ENCODE data around the gene OTUB2. TPM values are rescaled to one million over a fixed set of nuclear protein-coding genes. Genes with fewer than 3 reads are reported as not detected.
A peak's percentile ranks its signal among the peaks of the same experiment; 100 is the strongest.

The OTUB2 gene
- polyA plus RNA-seq, 3 donors, result 0.25 to 0.95 (median 0.28) TPM

- no peak overlapping the region for H2AFZ ChIP-seq (ENCODE audit: insufficient read depth, low read depth, low read length, poor library complexity, severe bottlenecking)
- no peak for TF ChIP-seq CTCF (IDR thresholded peaks at IDR 0.05)
- no peak overlapping the region for H3K4me2 ChIP-seq (replicated peaks; ENCODE audit: extremely low read depth, low read length, poor library complexity, severe bottlenecking)
- no peak for DNase-seq
- no peaks in the 10 kb centered on the region for H3K79me2 ChIP-seq (ENCODE audit: insufficient read depth, low read length)
- Mint-ChIP-seq H3K36me3 (no peaks in the 10 kb centered on the region), H3K9me3 (peaks cover 0 to 7% (median 6%) of the 10 kb centered on the region in 7 donors), H3K4me1 (peaks cover 7% of the 10 kb centered on the region), H3K4me3 (no peak overlapping the region), H3K27ac (peak overlapping the region in 2 of 7 donors; percentile 26 to 64), H3K27me3 (ENCODE audit: low read depth in 3 of 3) (peaks cover 6 to 13% (median 7%) of the 10 kb centered on the region in 3 donors)
- H4K20me1 ChIP-seq (ENCODE audit: insufficient read depth, low read length), result no peaks in the 10 kb centered on the region
- intact Hi-C loops (cut with micrococcal nuclease), result no loop called here
- H3K4me3 ChIP-seq (replicated peaks in 1 of 3; ENCODE audit: low read depth in 2 of 3, low read length in 3 of 3), result no peak overlapping the region
- no peaks in the 10 kb centered on the region for H3K36me3 ChIP-seq (replicated peaks in 1 of 2; ENCODE audit: control insufficient read depth in 1 of 2, insufficient read depth in 2 of 2, low read length in 2 of 2)
- H3K9me3 ChIP-seq (replicated peaks in 1 of 2; ENCODE audit: control insufficient read depth in 1 of 2, insufficient read depth in 1 of 2, low read length in 2 of 2), result peaks cover 0 to 5% of the 10 kb centered on the region in 2 donors
- H3K4me1 ChIP-seq (ENCODE audit: control insufficient read depth in 1 of 2, insufficient read depth in 2 of 2, low read length in 2 of 2), result peaks cover 4 to 6% of the 10 kb centered on the region in 2 donors
- 98% methylated on average over 8 of the region's 9 CpGs for WGBS (ENCODE audit: insufficient coverage)
- H3K27ac ChIP-seq (ENCODE audit: low read depth in 1 of 2, low read length in 2 of 2), result no peak overlapping the region
- H3K27me3 ChIP-seq (ENCODE audit: control insufficient read depth in 2 of 2, insufficient read depth in 2 of 2, low read length in 2 of 2), result no peaks in the 10 kb centered on the region
- no peak overlapping the region for H3K9ac ChIP-seq (ENCODE audit: insufficient read depth, low read length, poor library complexity, severe bottlenecking)
Measured at GRCh38 chr14:93981316-93982229, 44.6 kb upstream of the OTUB2 start.

GRCh38 chr14:93982230-93983007 is 43.7 kb upstream of the OTUB2 start:
- intact Hi-C loops (cut with micrococcal nuclease), result no loop called here
- peaks cover 4 to 11% (median 8%) of the 10 kb centered on the region in 3 donors for H3K27me3 Mint-ChIP-seq (ENCODE audit: low read depth in 3 of 3)

More at GRCh38 chr14:93982230-93983007, 43.7 kb upstream of the OTUB2 start:
- Histone ChIP-seq H4K20me1 (ENCODE audit: insufficient read depth, low read length) (no peaks in the 10 kb centered on the region), H3K36me3 (replicated peaks in 1 of 2; ENCODE audit: control insufficient read depth in 1 of 2, insufficient read depth in 2 of 2, low read length in 2 of 2) (no peaks in the 10 kb centered on the region), H3K27me3 (ENCODE audit: control insufficient read depth in 2 of 2, insufficient read depth in 2 of 2, low read length in 2 of 2) (no peaks in the 10 kb centered on the region), H3K4me1 (ENCODE audit: control insufficient read depth in 1 of 2, insufficient read depth in 2 of 2, low read length in 2 of 2) (no peaks in the 10 kb centered on the region), H3K9me3 (replicated peaks in 1 of 2; ENCODE audit: control insufficient read depth in 1 of 2, insufficient read depth in 1 of 2, low read length in 2 of 2) (peaks cover 0 to 5% of the 10 kb centered on the region in 2 donors), H3K4me2 (replicated peaks; ENCODE audit: extremely low read depth, low read length, poor library complexity, severe bottlenecking) (no peak overlapping the region), H3K9ac (ENCODE audit: insufficient read depth, low read length, poor library complexity, severe bottlenecking) (no peak overlapping the region), H3K27ac (ENCODE audit: low read depth in 1 of 2, low read length in 2 of 2) (no peak overlapping the region), H2AFZ (ENCODE audit: insufficient read depth, low read depth, low read length, poor library complexity, severe bottlenecking) (no peak overlapping the region), H3K79me2 (ENCODE audit: insufficient read depth, low read length) (no peaks in the 10 kb centered on the region), H3K4me3 (replicated peaks in 1 of 3; ENCODE audit: low read depth in 2 of 3, low read length in 3 of 3) (no peak overlapping the region)
- Mint-ChIP-seq H3K4me3 (no peak overlapping the region), H3K9me3 (peaks cover 0 to 7% (median 6%) of the 10 kb centered on the region in 7 donors), H3K27ac (no peak overlapping the region), H3K4me1 (no peaks in the 10 kb centered on the region), H3K36me3 (no peaks in the 10 kb centered on the region)
- no peak for TF ChIP-seq CTCF (IDR thresholded peaks at IDR 0.05)
- DNase-seq, result no peak
- 70% methylated on average over 2 of the region's 10 CpGs for WGBS (ENCODE audit: insufficient coverage)

All from CD14-positive monocyte (primary cell).